ENCODE data around the gene MGAT3.

MGAT3 gene

DNA sequence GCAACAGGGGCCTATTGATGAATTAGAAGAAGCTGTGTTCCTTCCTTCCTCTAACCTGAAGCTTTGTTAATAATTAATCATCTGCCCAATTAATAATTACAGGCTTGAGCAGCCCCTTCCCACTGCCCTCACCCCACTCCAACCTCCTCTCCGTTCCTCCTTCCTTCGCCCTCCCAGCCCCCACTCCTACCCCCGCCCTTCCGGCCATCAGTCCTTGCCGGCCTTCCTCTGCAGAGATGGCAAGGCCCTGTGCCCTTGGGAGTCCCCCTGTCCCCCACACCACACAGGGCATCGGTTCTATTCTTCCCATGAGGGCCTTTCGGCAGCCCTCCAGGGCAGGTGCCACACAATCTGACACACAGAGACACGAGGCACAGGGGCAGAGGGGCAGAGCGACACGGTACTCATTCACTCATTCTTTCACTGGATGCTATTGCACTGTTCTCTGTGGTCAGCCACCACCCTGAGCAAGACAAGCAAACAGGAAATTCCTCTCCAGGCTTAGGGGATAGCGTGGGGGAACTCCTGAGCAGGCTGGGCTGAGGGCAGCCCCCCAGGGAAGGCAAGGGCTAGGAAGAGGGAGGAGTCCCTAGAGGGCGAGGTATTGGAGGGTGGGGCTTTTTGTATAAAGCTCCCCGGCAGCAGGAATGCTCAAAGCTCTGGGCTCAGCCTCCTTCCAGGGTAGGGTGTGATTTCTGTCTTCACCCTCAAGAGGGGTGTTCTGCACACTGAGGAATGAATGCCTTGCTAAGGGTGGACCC lies 14.7 kb downstream of the MGAT3 start:
- no peak for TF ChIP-seq EZH2phosphoT487 (IDR thresholded peaks at IDR 0.05; ENCODE audit: low read length)
- TF ChIP-seq EZH2 (optimal IDR thresholded peaks at IDR 0.05; ENCODE audit: low read depth, low read length): no peak
- TF ChIP-seq, protein P1, sequence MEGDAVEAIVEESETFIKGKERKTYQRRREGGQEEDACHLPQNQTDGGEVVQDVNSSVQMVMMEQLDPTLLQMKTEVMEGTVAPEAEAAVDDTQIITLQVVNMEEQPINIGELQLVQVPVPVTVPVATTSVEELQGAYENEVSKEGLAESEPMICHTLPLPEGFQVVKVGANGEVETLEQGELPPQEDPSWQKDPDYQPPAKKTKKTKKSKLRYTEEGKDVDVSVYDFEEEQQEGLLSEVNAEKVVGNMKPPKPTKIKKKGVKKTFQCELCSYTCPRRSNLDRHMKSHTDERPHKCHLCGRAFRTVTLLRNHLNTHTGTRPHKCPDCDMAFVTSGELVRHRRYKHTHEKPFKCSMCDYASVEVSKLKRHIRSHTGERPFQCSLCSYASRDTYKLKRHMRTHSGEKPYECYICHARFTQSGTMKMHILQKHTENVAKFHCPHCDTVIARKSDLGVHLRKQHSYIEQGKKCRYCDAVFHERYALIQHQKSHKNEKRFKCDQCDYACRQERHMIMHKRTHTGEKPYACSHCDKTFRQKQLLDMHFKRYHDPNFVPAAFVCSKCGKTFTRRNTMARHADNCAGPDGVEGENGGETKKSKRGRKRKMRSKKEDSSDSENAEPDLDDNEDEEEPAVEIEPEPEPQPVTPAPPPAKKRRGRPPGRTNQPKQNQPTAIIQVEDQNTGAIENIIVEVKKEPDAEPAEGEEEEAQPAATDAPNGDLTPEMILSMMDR (IDR thresholded peaks at IDR 0.05; ENCODE audit: low read length): no peak; the same call in 1 of the 2 replicates
- DNase-seq: peak; percentile 70
- Histone ChIP-seq H3F3A (ENCODE audit: insufficient read depth, low read length) (peaks cover 45% of the 10 kb centered on the region), H3K9me2 (replicated peaks; ENCODE audit: insufficient read depth, low read length) (no peaks in the 10 kb centered on the region), H3K4me1 (ENCODE audit: low read length) (peaks cover 49% of the 10 kb centered on the region), H3K36me3 (replicated peaks; ENCODE audit: insufficient read depth, low read length) (no peaks in the 10 kb centered on the region), H3K9me3 (replicated peaks; ENCODE audit: insufficient read depth, low read length) (no peaks in the 10 kb centered on the region), H3K79me2 (ENCODE audit: low read length) (peaks cover 79% of the 10 kb centered on the region), H2AFZ (ENCODE audit: low read length) (no peak overlapping the region), H3K4me3 (ENCODE audit: low read length) (peak overlapping the region; percentile 66), H3K4me2 (ENCODE audit: low read depth, low read length) (peak overlapping the region; percentile 84), H3K27ac (ENCODE audit: low read length) (peak overlapping the region; percentile 93), H3K9ac (ENCODE audit: low read length) (peak overlapping the region; percentile 71), H4K20me1 (ENCODE audit: insufficient read depth, low read length) (no peaks in the 10 kb centered on the region), H3K27me3 (replicated peaks; ENCODE audit: insufficient read depth, low read length) (no peaks in the 10 kb centered on the region)

DNA sequence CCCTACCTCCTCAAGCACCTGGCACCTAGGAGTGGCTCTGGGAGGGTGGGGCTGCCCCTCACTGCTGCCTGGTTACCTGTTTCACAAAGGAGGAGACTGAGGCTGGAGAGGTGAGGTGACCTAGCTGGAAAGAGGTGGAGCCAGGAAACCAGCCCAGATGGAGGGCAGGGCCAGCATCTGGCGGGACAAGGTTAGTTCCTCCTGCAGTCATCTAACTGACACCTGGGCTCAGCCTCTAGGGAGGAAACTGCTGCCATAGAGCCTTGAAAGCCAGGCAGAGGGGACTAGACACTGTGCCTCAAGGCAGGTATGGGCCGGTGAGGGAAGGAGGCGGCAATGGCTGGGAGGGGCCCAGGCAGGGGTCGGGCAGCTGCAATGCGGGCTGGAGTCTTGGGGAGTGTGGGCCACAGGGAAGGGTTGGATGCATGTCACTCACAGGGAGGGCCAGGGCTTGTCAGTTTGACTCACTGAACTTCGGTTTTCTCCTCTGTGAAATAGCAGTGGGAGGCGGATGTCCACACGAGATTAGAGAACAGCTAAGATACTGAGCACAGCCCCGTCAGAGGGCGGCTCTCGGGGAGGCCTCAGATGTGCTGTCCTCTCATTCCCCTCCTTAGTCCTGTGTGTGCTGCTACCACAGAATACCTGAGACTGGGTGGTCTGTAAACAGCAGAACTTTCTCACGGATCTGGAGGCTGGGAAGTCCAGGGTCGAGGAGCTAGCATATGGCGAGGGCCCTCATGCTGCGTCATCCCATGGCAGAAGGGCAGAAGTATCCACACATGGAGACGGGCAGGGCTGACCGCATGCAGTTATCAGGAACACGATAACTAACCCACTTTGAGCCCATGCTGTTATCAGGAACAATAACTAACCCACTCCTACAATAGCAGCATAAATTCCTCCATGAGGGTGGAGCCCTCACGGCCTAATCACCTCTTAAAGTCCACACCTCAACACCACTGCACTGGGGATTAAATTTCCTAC lies 16.1 kb downstream of the MGAT3 start:
- peaks cover 86% of the 10 kb centered on the region for H3K79me2 ChIP-seq (ENCODE audit: low read length)
- peak overlapping the region; percentile 71 for H3K9ac ChIP-seq (ENCODE audit: low read length)
- no peaks in the 10 kb centered on the region for H3K9me3 ChIP-seq (replicated peaks; ENCODE audit: insufficient read depth, low read length)
- no peaks in the 10 kb centered on the region for H3K9me2 ChIP-seq (replicated peaks; ENCODE audit: insufficient read depth, low read length)
- H3K27me3 ChIP-seq (replicated peaks; ENCODE audit: insufficient read depth, low read length): no peaks in the 10 kb centered on the region
- peaks cover 3% of the 10 kb centered on the region; the same call in 1 of the 2 replicates for H3K36me3 ChIP-seq (replicated peaks; ENCODE audit: insufficient read depth, low read length)
- H3K4me1 ChIP-seq (ENCODE audit: low read length): peaks cover 41% of the 10 kb centered on the region
- no peaks in the 10 kb centered on the region for H4K20me1 ChIP-seq (ENCODE audit: insufficient read depth, low read length)
- H3F3A ChIP-seq (ENCODE audit: insufficient read depth, low read length): peaks cover 32% of the 10 kb centered on the region
- no peak overlapping the region for H2AFZ ChIP-seq (ENCODE audit: low read length)
- H3K4me3 ChIP-seq (ENCODE audit: low read length): peak overlapping the region; percentile 66
- TF ChIP-seq EZH2 (optimal IDR thresholded peaks at IDR 0.05; ENCODE audit: low read depth, low read length) (no peak), EZH2phosphoT487 (IDR thresholded peaks at IDR 0.05; ENCODE audit: low read length) (no peak)
- TF ChIP-seq, protein P1 (IDR thresholded peaks at IDR 0.05; ENCODE audit: low read length): no peak
- H3K4me2 ChIP-seq (ENCODE audit: low read depth, low read length): peak overlapping the region; percentile 84
- DNase-seq: peak; percentile 89
- peak overlapping the region; percentile 93 for H3K27ac ChIP-seq (ENCODE audit: low read length)

DNA sequence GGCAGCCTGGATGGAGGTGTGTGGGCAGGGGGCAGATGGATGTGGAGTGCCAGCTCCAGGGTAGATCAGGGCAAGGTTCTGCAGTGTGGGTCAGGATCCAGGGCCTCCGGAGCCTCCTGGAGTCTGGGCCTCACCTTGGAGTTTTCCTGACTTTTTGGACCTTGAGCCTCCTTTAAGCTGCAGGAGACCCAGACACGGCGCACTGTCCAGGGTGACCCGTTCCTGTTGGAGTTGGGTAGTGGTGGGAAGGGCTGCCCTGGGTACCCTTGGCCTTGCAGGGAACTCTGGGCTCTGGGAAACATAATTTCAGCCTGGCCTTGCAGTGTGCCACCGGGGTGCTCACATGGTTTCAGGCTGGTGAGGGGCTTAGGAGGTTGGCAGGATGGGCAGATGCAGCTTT lies 17.0 kb downstream of the MGAT3 start:
- Histone ChIP-seq H3K27ac (ENCODE audit: low read length) (no peak overlapping the region), H3K4me2 (ENCODE audit: low read depth, low read length) (peak overlapping the region; percentile 84; the same call in 1 of the 2 replicates), H4K20me1 (ENCODE audit: insufficient read depth, low read length) (no peaks in the 10 kb centered on the region)

More for the DNA sequence above, 17.0 kb downstream of the MGAT3 start:
- H3K36me3 ChIP-seq (replicated peaks; ENCODE audit: insufficient read depth, low read length): peaks cover 3% of the 10 kb centered on the region; the same call in 1 of the 2 replicates
- TF ChIP-seq EZH2 (optimal IDR thresholded peaks at IDR 0.05; ENCODE audit: low read depth, low read length): no peak
- TF ChIP-seq, protein P1 (IDR thresholded peaks at IDR 0.05; ENCODE audit: low read length): no peak
- TF ChIP-seq EZH2phosphoT487 (IDR thresholded peaks at IDR 0.05; ENCODE audit: low read length): no peak
- no peaks in the 10 kb centered on the region for H3K27me3 ChIP-seq (replicated peaks; ENCODE audit: insufficient read depth, low read length)
- no peak overlapping the region for H3K9ac ChIP-seq (ENCODE audit: low read length)
- H3K4me1 ChIP-seq (ENCODE audit: low read length): peaks cover 32% of the 10 kb centered on the region
- no peak overlapping the region for H2AFZ ChIP-seq (ENCODE audit: low read length)
- no peaks in the 10 kb centered on the region for H3K9me3 ChIP-seq (replicated peaks; ENCODE audit: insufficient read depth, low read length)
- H3K9me2 ChIP-seq (replicated peaks; ENCODE audit: insufficient read depth, low read length): no peaks in the 10 kb centered on the region
- peaks cover 86% of the 10 kb centered on the region for H3K79me2 ChIP-seq (ENCODE audit: low read length)
- DNase-seq: no peak
- H3F3A ChIP-seq (ENCODE audit: insufficient read depth, low read length): peaks cover 27% of the 10 kb centered on the region
- H3K4me3 ChIP-seq (ENCODE audit: low read length): no peak overlapping the region

Data from MM.1S (cell line).